Adrenal gland (tissue), 5 donors: ENCODE measurements around the gene NR2F6.

ENCODE experiments used
- CTCF ChIP-seq, 6 experiments: fragments of 450-650 bp in 4 of 6; fragments of 200-600 bp in 2 of 6; sonication (generic) in 1 of 6; IDR thresholded peaks; 1 replicate in 5 of 6; 2 replicates in 1 of 6; pipeline versions ENCODE4 v1.5.1 to v1.8.0; 2016 to 2021; ENCODE audit warnings: antibody characterized with exemption in 6 of 6, mild to moderate bottlenecking in 2 of 6, moderate library complexity in 1 of 6
- POLR2A ChIP-seq, 2 donors: fragments of 450-650 bp; IDR thresholded peaks; one replicate each; pipeline ENCODE4 v1.6.1; 2017; ENCODE audit warnings: antibody characterized with exemption in 2 of 2, mild to moderate bottlenecking in 2 of 2, moderate library complexity in 1 of 2
- donor health status: DM: no; HTN: no; CAD: no.

- TF ChIP-seq POLR2A (IDR thresholded peaks at IDR 0.05), result no peak
- TF ChIP-seq CTCF (IDR thresholded peaks at IDR 0.05), result peak in 3 of 6 experiments; percentile 13 to 43 (median 43)
Measured at GRCh38 chr19:17235300-17235970, 10.3 kb downstream of the NR2F6 start.
